HG03521 (cell line): Measurements from ENCODE around the gene NR5A1.

ENCODE experiments used
- ATAC-seq: cut with Tn5 transposase; IDR thresholded peaks from one replicate; pipeline ENCODE4 v1.9.1; 2021; ENCODE audit warnings: mild to moderate bottlenecking, moderate library complexity; ENCODE audit not compliant: unreplicated experiment

NR5A1 gene

DNA sequence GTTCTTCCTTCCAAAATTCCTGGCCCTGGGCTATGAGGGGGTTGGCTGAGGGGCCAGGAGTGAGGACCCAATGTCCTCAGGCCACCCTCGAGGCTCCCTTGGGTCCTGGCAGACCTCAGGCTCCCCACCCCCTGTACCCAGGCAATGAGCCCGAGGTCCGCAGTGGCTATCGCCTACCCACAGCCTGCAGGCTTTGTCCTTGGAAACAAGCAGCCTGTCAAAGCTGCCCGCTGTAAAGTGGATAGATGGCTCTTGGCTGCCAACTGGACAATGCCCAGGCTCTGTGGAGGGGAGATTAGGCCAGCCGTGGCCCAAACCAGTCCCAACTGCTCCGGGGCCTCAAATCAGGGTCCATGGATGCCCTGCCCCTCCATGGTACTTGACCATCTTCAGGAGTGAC lies 59.2 kb downstream of the NR5A1 start:
- ATAC-seq, result no peak

DNA sequence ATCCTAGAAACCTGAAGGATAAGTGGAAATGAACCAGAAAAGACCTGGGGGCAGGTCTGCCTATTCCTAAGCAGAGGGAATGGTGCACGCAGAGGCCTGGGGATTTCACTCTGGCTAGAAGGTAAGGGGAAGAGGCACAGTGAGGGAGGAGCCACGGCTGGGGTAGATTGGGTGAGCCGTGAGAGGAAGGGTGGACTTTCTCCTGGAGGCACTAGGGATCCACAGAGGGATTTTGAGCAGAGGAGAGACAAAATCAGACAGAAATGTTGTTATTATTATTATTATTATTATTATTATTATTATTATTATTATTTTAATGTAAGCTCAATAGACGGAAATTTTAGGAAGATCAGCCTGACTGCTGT lies 59.9 kb downstream of the NR5A1 start:
- ATAC-seq, result no peak

DNA sequence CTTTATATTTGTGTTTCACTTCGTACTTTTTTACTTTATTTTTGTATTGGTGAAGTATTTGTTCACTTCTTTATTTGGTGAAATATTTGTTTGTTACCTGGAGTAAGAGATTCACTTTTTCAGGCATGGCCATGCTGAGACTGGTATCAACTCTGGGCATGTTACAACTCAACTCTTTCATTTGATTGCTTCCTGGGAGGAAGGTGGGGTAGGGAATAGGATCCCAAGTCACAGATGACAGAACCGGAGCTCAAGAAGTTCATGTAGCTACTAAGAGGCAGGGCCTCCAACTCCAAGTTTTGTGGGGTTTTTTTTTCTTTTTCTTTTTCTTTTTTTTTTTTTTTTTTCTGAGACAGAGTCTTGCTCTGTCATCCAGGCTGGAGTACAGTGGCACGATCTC lies 63.0 kb downstream of the NR5A1 start:
- ATAC-seq, result no peak

GRCh38 chr9:124443625-124444024 lies 63.6 kb downstream of the NR5A1 start:
- ATAC-seq, result no peak

DNA sequence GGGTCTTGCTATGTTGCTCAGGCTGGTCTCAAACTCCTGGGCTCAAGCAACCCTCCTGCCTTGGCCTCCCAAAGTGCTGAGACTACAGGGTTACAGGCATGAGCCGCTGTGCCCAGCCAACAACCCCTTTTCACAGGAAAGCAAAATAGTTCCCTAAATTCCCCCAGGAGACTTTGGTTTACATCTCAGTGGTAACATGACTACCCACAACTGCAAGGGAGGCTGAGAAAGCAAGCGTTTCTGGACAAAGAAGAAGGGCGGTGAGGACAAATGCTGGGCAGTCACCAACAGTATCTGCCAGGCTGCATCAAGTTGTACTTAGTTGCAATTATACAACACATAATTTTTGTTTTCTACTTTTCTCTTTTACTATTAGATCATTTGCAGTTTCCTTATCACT lies 64.4 kb downstream of the NR5A1 start:
- ATAC-seq, result no peak

DNA sequence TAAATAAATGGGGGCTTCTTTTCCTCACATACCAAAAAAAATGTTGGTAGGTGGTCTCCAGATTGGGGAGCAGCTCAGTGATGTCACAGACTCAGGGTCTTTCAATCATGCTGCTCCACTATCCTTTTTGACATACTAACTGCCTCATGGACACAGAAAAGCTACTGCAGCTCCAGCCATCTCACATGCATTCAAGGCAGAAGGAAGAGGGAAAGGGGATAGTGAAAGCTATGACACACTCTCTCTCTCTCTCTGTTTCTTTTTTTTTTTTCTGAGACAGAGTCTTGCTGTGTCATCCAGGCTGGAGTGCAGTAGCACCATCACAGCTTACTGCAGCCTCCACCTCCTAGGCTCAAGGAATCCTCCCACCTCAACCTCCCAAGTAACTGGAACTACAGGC lies 64.8 kb downstream of the NR5A1 start:
- ATAC-seq, result no peak

GRCh38 chr9:124441291-124441690 lies 65.9 kb downstream of the NR5A1 start:
- no peak for ATAC-seq

DNA sequence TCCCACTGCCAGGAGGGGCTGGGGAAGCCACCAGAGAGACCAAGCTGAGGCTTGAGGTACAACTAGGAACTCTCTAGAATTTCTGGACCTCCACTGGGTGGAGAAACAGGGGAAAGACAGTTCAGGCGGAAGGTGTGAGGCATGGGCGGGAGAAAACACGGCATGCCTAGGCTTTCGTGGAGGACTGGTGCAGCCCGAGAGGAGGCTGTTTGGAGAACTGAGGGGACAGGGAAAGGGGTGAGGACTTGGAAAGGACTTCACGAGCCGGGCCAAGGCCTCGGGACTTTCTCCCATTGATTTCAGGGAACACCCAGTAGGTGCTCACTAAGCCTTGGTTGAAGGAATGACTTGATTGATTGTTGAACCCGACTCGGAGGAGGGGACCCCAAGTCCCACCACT lies 66.4 kb downstream of the NR5A1 start:
- ATAC-seq, result no peak

DNA sequence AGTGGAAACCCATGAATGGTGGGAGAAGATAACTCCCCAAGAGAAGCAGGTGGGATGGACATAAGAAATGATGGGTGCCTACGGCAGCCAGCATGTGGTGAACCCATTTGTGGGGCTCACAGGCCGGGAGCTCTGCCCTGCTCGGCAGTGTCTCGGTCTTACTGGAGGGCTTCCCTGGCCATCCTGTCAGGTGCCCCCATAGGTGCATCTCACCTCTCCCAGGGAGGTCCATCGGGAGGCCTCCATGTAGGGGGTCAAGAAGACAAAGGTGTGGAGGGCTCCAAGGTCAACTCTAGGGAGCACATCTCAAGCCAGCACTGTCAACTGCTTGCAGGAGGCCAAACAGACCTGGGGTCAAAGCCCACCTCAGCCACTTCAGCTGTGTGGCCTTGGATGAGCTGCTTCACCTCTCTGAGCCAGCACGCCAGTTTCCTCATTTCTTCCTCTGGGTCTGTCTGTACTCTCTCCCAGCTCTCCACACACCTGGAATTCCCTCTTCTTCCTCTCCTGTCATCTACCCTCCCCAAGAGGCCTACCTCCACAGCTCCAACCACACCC lies 67.4 kb downstream of the NR5A1 start:
- ATAC-seq, result no peak

DNA sequence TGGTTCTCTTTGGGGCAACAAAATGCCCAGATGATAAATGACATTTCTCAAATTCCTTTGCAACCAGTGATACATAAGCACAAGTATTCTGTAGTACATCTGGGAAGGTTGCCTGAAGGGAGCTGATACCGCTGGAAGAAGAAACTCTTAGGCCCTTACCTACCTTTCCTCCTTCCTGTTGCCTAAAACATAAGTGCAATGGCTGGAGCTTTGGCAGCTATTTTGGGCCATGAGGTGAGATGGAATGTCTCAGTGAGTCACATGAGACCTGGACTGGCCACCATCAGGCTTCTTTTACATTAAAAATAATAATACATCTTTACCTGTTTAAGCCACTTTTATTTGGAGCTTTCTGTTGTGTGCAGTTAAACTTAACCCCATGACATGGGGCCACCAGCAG lies 68.1 kb downstream of the NR5A1 start:
- no peak for ATAC-seq

- no peak for ATAC-seq
These were observed 69.1 kb downstream of the NR5A1 start for GRCh38 chr9:124438091-124438490.

GRCh38 chr9:124437086-124437485 lies 70.1 kb downstream of the NR5A1 start:
- ATAC-seq, result no peak

DNA sequence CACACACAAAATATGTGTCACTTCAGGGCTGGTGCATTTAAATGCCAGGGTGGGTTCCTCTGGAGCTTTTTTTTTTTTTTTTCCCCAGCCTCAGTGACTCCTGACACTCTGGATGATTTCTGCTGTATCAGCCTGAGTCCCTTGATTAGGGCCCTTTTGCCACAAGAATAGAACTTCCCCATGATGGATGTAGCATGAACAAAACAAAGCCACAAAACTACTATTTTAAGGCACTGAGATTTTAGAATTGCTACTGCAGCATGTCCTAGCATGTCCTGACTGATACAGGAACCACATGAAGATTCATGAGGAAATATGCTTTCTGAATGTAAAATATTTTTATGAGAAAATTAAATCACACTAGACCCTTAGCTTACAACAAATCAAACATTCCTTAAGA lies 70.9 kb downstream of the NR5A1 start:
- no peak for ATAC-seq
